ENCODE results near the gene RNF144B. TPM values are rescaled to one million over a fixed set of nuclear protein-coding genes. Genes with fewer than 3 reads are reported as not detected.

RNF144B gene
- total RNA-seq, 1 donor from 2014 or later = 13.5 TPM

DNA sequence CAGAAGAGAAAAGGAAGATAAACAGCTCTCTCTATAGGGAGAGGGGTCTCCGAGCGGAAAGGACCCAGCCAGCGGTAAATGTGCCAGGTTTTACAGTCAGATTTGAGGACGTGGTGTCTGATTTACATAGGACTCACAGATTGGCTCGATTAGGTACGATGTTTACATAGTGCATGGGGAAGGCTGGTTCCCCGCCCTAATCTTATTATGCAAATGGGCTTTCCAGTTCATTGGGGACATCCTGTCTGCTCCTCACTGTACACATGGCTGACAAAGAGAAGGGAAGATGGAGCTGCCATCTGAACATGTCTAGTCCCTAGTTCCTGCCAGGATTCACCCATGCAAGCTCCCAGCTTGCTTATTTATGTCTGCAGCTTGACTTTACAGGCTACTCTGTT is 119.9 kb downstream of the RNF144B start:
- TF ChIP-seq, protein P1, sequence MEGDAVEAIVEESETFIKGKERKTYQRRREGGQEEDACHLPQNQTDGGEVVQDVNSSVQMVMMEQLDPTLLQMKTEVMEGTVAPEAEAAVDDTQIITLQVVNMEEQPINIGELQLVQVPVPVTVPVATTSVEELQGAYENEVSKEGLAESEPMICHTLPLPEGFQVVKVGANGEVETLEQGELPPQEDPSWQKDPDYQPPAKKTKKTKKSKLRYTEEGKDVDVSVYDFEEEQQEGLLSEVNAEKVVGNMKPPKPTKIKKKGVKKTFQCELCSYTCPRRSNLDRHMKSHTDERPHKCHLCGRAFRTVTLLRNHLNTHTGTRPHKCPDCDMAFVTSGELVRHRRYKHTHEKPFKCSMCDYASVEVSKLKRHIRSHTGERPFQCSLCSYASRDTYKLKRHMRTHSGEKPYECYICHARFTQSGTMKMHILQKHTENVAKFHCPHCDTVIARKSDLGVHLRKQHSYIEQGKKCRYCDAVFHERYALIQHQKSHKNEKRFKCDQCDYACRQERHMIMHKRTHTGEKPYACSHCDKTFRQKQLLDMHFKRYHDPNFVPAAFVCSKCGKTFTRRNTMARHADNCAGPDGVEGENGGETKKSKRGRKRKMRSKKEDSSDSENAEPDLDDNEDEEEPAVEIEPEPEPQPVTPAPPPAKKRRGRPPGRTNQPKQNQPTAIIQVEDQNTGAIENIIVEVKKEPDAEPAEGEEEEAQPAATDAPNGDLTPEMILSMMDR (IDR thresholded peaks at IDR 0.05) = no peak
- ChIA-PET CTCF (interaction anchor here (1.8 to 9.4 kb wide), 2 partner anchors 179 to 184 kb away, joined by 4 to 155 read pairs; no protein-coding TSS in a partner anchor), POLR2A (interaction anchor here (0.7 kb wide), 1 partner anchor 103 kb away, joined by 5 read pairs; no protein-coding TSS in a partner anchor)
- no peak for DNase-seq
- no peaks in the 10 kb centered on the region for H3K27me3 Mint-ChIP-seq
- no peak for ATAC-seq (ENCODE audit: low read depth)
- H3K4me3 Mint-ChIP-seq = no peak overlapping the region
- intact Hi-C loops (cut with micrococcal nuclease) = no loop called here
- peaks cover 7% of the 10 kb centered on the region for H3K4me1 Mint-ChIP-seq
- no peaks in the 10 kb centered on the region for H3K36me3 Mint-ChIP-seq (ENCODE audit: low read depth)
- no peaks in the 10 kb centered on the region for H3K9me3 Mint-ChIP-seq
- H3K27ac Mint-ChIP-seq = no peak overlapping the region

DNA sequence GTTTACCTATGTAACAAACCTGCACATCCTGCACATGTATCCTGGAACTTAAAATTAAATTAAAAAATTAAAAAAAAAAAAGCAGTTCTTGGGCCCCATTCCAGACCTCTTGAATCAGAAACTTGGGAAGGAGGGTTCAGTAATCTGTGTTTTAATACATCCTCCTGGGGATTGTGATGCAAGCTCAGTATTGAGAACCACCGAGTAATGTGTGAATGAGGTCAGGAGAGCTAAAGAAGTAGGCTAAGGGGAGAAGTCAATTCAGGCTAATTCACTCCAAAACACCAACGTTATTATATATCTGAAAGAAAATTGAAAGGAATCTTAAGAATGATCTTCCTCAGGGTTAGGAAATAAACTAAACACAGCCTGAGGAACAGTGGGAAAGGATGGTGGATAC is 120.4 kb downstream of the RNF144B start:
- CTCF ChIA-PET = interaction anchor here (0.7 to 9.4 kb wide), 4 partner anchors 20 to 806 kb away, joined by 3 to 155 read pairs (median 4); no protein-coding TSS in a partner anchor
- POLR2A ChIA-PET = no interaction called here
- Mint-ChIP-seq H3K36me3 (ENCODE audit: low read depth) (no peaks in the 10 kb centered on the region), H3K4me3 (no peak overlapping the region), H3K4me1 (peaks cover 7% of the 10 kb centered on the region), H3K27ac (no peak overlapping the region), H3K9me3 (no peaks in the 10 kb centered on the region), H3K27me3 (no peaks in the 10 kb centered on the region)
- no peak for ATAC-seq (ENCODE audit: low read depth)
- intact Hi-C loops (cut with micrococcal nuclease) = no loop called here
- TF ChIP-seq, protein P1 (IDR thresholded peaks at IDR 0.05) = no peak
- DNase-seq = no peak

DNA sequence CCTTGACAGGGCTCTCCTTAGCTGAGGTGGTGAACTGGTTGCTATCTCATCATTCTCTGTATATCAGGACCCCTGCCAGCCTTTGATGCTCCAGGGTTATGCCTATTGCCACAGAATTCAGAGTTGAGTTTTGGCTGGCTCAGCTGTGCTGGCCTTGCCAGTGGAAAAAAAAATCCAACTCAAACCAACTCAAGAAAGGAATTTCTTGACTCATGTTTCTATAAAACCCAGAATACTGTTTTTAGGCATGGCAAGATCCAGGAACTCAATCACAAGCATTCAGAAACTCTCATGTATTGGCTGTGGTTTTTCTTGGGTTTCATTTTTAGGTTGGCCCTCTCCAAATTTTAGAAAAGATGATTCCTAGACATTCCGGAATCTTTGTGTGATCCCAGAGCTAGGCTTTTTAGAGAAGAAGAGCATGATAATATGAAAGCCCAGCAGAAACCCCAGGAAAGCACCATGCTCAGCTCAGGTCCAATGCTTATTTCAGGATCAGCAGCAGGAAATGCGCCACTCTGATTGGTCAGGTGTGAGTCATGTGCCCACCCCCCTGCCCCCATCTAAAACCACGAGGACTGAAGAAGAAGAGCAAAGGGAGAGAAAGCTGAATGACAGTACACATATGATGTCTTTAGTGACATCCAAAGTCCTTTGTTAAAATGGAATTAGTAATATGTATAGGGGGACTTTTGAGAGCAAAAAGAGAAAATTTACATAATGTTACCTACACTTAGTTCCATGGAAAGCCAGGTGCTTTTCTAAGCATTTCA is 122.9 kb downstream of the RNF144B start:
- ChIA-PET CTCF (interaction anchor here (9.4 kb wide), 1 partner anchor 187 kb away, joined by 155 read pairs; no protein-coding TSS in a partner anchor), POLR2A (no interaction called here)
- ATAC-seq (ENCODE audit: low read depth) (no peak), DNase-seq (no peak)
- Mint-ChIP-seq H3K4me1 (peaks cover 5% of the 10 kb centered on the region), H3K27ac (no peak overlapping the region), H3K4me3 (no peak overlapping the region), H3K9me3 (no peaks in the 10 kb centered on the region), H3K36me3 (ENCODE audit: low read depth) (no peaks in the 10 kb centered on the region), H3K27me3 (no peaks in the 10 kb centered on the region)
- intact Hi-C loops (cut with micrococcal nuclease) = no loop called here
- TF ChIP-seq, protein P1 (IDR thresholded peaks at IDR 0.05) = no peak

DNA sequence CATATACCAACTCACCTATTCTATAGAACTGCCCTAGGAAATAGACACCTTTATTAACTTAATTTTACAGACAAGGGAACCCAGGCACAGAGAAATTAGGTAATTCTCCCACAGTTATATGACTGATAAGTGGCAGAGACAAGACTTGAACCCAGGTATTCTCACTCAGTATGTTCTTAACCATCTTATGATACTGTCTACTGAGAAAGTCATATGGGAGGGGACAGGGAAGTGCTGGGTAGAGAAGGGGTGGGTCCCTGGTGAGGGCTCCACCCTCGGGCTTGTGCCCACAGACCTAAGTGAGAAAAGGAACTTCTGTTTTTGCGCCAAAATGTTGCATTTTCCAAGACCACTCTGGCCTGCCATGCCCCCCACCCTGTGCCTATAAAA is 123.5 kb downstream of the RNF144B start:
- TF ChIP-seq, protein P1 (IDR thresholded peaks at IDR 0.05) = no peak
- no peaks in the 10 kb centered on the region for H3K36me3 Mint-ChIP-seq (ENCODE audit: low read depth)
- H3K9me3 Mint-ChIP-seq = no peaks in the 10 kb centered on the region
- peaks cover 5% of the 10 kb centered on the region for H3K4me1 Mint-ChIP-seq
- CTCF ChIA-PET = no interaction called here
- POLR2A ChIA-PET = no interaction called here
- ATAC-seq (ENCODE audit: low read depth) = no peak
- intact Hi-C loops (cut with micrococcal nuclease) = no loop called here
- no peak overlapping the region for H3K4me3 Mint-ChIP-seq
- no peak for DNase-seq
- no peak overlapping the region for H3K27ac Mint-ChIP-seq
- H3K27me3 Mint-ChIP-seq = no peaks in the 10 kb centered on the region

DNA sequence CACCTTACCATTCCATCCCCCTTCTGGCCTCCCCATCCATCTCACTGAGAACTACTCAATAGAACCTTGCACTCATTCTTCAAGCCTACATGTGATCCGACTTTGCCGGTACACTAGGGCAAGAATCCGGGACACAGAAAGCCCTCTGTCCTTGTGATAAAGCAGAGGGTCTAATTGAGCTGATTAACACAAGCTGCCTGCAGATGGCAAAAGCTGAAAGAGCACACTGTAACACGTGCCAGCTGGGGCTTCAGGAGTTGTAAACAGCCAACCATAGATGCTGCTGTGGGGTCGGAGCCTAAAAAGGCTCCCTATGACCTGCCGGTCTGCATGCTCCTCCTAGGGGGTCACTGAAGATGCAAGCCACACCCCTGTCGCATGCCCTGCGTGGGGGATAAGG is 124.1 kb downstream of the RNF144B start:
- H3K4me3 Mint-ChIP-seq = no peak overlapping the region
- H3K27me3 Mint-ChIP-seq = no peaks in the 10 kb centered on the region
- CTCF ChIA-PET = no interaction called here
- TF ChIP-seq, protein P1 (IDR thresholded peaks at IDR 0.05) = no peak
- peaks cover 5% of the 10 kb centered on the region for H3K4me1 Mint-ChIP-seq
- no peak overlapping the region for H3K27ac Mint-ChIP-seq
- ATAC-seq (ENCODE audit: low read depth) = no peak
- POLR2A ChIA-PET = no interaction called here
- H3K36me3 Mint-ChIP-seq (ENCODE audit: low read depth) = no peaks in the 10 kb centered on the region
- intact Hi-C loops (cut with micrococcal nuclease) = no loop called here
- no peaks in the 10 kb centered on the region for H3K9me3 Mint-ChIP-seq
- DNase-seq = no peak

All from activated B cell treated with CpG ODN at 0.5 μM for 24 hours (primary cell).